HuH-7 (cell line): Measurements from ENCODE around the gene CFAP74.
A peak's percentile ranks its signal among the peaks of the same experiment; 100 is the strongest.
"Not testable (repeated sequence)": the region's sequence is repeated elsewhere in the genome, so short reads cannot be mapped to it uniquely, and the experiment has no call there.

Experiments
- DNase-seq: peaks from one replicate; pipeline ENCODE4 v3.0.0; 2011; ENCODE audit warnings: low spot score

CFAP74 gene

GRCh38 chr1:1945782-1946393 lies 57.7 kb downstream of the CFAP74 start:
- DNase-seq: no peak

DNA sequence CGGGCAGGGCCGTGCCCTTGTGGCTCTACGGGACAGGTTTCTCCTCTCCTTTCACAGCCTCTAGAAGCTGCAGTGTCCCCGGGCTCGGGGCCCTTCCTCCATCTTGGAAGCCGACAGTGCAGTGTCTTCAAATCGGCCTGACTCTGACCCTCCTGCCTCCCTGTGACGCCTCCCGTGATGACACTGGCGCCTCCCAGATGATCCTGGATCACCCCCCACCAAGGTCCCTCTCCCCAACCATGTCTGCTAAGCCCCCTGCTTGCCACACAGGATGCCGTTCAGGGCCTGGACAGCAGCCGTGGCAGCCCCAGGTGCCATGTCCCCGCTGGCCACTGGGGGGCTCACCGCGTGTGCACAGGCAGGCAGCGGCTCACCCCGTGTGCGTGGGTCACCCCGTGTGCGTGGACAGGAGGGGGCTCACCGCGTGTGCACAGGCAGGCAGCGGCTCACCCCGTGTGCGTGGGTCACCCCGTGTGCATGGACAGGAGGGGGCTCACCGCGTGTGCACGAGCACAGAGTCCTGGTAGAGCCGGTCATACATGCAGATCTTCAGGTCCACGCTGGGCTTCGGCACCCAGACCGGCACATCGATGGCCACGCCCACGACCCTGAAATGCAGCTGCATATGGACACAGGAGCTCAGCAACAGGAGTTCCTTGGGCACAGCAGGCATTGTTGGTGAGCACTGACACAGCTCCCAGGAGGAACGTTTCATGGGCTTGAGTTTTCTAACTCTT lies 59.6 kb downstream of the CFAP74 start:
- DNase-seq: peak; percentile 92

DNA sequence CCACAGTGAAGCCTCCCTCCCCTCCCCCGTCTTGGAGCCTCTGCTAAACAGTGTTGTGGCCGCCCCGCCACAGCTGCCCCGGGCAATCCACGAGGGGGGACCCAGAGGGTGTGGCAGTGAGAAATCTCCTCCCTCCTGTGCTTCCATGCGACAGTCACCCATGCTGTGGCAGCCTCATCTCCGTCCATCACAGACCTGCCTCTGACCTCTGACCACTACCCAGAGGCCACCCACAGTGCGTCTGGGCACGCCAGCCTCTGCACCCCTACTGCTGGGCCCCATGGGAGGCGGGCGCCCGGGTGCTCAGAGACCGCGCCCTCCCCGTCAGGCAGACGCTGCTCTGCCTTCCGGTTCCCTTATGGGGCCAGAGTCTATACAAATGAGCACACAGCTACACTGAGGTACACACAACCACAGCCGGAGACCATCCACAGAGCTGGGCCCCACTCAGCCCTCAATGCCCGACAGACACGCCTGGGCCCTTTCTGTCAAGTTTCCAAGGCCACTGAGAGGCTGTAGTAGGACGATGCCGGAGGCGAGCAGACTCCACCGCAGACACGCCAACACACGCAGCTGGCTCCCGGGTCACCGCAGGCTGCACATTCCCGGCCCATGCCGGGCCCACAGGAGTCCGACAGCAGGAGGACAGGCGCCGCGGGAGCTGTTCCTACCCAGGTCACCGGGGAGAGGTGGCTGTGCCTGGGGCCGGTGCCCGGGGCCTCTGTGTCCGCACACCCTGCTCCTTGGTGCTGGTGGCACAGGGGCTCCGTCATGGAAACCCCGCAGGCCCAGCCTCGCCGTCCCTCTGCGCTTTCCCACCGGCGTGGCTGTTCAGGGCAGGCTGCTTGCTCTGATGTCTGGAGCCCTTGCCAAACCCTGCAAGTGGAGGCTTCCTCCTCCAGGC lies 60.6 kb downstream of the CFAP74 start:
- no peak for DNase-seq

DNA sequence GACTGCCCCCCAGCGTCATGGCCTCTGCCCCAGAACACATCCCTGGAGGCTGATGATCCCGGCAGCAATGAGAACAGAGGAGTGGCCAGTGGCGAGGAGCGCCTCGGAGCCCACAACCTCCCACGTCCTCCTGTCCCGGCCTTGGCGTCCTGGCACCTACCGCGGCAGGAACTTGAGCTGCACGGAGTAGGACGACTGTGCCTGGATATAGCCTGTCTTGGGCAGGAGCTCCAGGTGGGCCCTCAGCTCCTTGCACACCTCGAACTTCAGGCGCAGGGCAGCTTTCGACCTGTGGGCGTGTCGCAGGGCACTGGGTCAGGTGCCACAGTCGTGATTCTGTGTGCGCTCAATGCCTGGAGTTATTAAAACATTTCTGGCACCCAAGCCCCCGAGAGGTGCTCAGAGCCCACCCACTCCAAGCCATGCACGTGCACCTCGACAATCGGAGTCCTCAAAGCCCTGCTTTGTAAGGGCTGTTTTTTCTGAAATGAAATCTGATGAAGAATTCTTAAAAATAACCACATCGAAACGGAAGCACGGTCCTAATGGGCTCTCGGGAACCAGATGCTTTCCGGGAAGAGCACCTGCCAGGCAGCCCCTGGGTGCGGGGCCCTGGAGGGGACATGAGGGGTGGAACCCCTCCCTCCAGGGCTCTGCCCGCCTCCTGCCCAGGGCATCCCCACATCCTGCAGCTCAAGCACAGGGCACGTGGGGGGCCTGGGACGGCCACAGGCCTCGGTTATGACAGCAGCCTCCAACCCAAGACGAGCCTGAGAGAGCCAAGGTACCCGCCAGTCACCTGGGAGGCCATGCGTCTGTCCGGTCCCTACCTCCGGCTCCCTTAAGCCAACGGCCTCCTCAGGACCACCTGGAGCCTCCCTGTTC lies 61.5 kb downstream of the CFAP74 start:
- no peak for DNase-seq

DNA sequence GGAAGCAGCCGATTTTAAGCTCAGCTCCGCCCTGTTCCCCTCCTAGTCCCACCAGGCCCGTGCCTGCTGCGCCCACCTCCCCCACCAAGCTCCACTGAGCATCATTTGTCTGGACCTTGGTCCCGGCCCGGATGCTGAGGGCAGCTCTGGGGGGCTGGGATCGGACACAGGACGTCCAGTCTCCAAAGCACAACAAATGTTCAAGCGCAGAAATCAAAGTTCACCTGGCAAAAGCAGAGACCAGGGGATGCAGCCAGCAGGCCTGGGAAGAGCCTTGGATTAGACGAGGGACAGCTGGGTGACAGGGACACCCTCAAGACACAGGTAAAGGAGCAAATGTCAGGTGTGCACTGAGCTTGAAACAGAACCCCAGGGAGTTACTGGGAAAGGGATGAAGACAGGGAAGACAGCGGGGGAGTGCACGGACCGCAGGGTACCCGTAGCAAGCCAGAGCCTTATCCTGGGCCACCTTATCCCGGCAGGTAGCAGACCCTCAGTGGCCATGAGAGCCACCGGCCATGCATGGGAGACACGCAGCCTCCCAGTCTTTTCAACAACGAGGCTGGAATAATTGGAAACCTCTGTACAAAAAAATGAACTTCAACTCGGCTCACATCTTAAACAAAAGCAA lies 62.3 kb downstream of the CFAP74 start:
- DNase-seq: no peak

- DNase-seq: no peak
Observed at GRCh38 chr1:1940123-1940425, 63.5 kb downstream of the CFAP74 start.

DNA sequence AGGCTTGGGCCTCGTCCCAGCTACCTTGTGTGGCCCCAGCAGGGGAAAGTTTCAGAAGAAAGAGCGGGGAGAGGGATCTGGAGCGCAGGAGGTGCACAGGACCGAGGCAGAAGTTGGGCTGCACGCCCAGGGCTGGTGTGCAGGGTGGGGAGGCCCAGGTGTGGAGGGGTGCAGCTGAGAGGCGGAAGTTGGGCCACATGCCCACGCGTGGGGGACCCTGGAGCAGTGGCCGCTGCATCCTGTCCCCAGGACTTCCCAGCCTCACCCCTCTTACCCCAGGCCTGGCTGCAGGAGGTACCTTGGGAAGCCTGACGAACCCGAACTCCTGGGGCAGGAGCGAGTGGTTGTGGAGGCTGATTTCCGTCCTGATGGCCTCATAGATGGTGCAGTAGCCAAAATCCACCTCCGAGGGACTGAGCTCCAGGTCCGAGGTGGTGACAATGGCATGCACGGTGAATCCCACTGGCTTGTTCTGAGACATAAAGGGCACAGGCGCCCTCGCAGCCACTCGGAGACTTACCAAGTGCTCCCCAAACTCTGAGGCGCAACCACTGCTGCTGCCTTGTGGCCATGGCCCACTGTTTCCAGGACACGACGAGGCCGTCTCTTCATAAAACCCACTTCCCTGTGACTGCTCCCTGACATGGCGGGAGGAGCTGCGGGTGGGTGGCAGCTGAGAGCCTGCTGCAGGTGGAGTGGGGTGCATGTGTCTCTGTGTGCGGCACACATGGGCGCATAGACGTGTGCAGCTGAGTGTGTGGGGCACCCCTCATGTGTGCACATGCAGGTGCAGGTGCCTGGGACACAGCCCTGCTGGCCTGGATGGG lies 64.1 kb downstream of the CFAP74 start:
- no peak for DNase-seq

DNA sequence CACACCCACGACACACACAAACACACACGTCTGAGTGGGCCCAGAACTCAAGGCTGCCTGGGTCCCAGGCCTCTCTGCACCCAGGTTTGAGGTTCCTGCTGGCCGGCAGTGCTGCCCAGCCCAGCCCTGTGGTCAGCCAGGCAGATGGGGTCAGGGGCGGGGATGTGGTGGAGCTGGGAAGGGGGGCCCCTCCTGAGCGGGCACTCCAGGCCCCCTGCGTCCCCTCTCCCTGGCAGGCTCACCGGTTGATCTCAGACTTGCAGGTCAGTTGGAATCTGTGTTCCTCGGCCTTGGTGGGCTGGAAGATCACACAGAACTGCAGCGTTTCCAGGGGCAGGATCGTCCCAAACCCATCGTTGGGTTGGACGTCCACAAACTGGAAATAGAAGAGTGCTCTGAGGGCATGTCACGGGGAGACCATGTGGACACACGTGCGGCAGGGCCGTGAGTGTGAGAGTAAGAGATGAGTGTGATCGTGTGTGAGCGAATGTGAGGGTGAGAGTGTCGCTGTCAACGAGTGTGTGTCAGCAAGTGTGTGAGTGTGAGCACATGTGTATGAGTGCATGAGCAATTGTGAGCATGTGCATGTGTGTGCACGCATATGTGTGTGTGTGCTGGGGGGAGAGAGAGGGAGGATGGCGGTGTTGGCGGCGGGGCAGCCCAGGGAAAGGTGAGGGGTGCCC lies 64.8 kb downstream of the CFAP74 start:
- DNase-seq: no peak

- no peak for DNase-seq
Observed at GRCh38 chr1:1938276-1938573, 65.4 kb downstream of the CFAP74 start.

GRCh38 chr1:1937549-1938275 lies 65.9 kb downstream of the CFAP74 start:
- no peak for DNase-seq

GRCh38 chr1:1937061-1937460 lies 66.5 kb downstream of the CFAP74 start:
- no peak for DNase-seq

GRCh38 chr1:1934848-1935247 lies 68.7 kb downstream of the CFAP74 start:
- not testable (repeated sequence) for DNase-seq

DNA sequence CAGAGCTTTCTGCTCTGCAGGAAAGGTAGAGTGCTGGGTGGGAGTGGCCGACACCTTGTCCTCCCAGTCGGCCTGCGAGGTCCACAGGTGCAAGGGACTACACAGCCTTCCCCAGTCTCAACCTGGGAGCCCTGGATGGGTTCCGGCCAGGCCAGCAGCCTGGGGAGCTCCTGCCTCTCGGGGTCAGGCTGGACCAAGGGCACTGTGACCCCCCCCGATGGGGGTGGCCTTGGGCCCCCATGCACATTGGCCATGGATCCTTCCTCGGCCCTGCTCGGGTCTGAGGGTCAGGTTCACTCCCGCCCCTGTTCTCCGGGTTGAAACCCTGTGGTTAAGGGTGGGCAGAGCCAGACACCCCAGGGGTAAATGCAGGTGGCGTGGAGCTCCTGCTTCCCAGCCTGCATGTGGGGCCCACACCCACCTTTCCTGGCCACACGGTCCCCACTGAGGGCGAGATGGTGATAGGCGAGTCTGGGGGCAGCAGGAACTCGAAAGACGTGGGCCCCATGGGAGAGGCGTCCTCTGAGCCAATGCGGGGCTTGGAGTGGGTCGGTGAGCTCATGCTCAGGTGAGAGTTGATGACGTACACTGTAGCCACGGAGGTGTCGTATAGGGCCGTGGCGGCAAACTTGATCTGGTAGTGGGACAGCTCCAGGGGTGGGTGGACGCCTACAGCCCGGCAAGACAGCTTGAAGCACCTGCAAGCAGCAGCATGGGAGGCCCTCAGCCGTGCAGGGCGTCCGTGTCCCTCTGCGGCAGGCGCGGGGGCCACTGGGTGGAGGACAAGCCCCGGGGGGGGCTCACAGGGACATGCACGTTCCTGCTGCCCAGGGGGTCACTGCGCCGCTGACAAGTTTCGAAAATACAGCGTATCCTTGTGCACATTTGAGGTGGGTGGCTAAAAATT lies 73.7 kb downstream of the CFAP74 start:
- no peak for DNase-seq

DNA sequence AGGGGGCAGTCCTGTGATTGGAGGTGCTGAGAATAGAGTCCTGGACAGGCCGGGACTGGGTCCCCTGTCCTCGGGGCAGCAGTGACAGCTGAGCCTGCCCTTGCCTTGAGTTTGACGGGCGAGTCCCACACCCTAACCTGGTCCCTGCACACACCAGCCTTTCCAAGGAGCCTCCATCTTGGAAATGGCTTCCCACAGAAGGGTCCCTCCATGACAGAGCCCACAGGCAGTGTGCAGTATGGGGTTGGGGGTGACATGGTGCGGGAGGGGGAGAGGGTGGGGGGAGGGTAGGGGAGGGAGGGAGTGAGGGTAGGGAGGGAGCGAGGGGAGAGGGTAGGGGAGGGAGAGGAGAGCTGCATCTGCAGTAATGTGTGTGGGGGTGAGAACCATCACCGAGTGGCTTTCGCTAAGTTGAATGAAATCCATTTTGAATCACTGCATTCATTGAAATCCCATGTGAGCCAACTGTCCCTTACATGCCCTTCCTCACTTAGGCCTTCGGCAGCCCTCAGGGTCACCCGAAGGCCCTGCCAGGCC lies 74.4 kb downstream of the CFAP74 start:
- DNase-seq: no peak

DNA sequence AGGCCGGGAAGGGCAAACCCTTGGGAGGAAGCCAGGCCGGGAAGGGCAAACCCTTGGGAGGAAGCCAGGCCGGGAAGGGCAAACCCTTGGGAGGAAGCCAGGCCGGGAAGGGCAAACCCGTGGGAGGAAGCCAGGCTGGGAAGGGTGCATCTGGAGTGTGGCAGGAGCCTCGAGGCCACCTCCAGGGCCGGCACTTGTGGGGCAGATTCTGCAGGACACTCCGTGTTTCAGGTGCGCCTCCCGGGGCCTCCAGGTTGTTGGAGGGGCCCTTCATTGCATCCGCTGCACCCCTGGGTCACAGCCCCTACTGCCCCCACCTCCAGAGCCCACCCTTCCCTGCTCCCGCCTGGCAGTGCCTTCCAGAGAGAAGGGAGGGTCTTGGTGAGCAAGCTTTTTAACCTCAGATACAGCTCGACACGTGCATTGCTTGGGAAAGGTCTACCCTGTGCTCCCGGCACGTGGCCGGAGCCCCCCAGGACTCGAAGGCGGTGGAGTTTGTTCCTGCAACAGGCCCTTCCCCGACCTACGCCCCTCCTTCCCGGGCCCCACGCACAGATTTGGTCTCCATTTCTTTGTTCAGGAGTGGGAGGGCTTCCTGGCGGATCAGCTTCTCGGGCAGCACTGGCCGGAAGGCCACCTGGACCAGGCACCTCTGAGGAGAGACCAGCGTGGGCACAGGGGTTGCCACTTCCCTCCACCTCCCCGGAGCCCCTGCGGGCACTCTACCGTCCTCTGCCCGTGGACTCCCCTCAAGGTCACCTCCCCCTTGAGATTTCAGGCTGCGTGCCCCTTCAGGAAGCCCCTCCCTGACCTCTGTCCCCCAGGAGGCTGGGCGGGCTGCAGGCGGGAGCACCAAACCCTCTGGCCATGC lies 75.1 kb downstream of the CFAP74 start:
- DNase-seq: no peak

DNA sequence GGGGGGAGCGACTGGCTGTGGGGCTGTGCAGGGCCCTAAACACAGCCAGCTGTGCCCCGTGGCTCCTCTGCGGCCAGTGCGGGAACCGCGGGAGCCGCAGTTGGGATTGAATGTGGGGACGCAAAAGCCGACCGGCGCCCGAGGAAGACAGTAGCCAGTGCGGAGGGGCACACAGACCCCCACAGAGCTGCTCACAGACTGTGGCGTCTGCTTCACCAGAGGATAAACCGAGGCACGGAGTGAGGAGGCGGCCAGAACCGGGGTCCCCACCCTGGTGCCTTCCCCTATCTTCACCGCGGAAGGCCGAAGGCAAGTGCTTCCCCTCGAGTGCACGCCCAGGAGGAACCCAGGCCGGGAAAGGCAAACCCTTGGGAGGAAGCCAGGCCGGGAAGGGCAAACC lies 75.8 kb downstream of the CFAP74 start:
- no peak for DNase-seq
